Glomerular visceral epithelial cell (primary cell): Measurements from ENCODE around the gene RASA2.
"Not testable (repeated sequence)": the region's sequence is repeated elsewhere in the genome, so short reads cannot be mapped to it uniquely, and the experiment has no call there.

Experiments
- DNase-seq: peaks from one replicate; pipeline ENCODE4 v3.0.0-alpha.2; 2016; ENCODE audit errors: extremely low spot score

RASA2 gene

GRCh38 chr3:141457624-141458236, 29.1 kb upstream of the RASA2 start:
- no peak for DNase-seq

- no peak for DNase-seq
These were observed 27.8 kb upstream of the RASA2 start for GRCh38 chr3:141459008-141459407.

- DNase-seq: peak; percentile 82
These were observed 26.6 kb upstream of the RASA2 start for GRCh38 chr3:141460097-141460704.

DNA sequence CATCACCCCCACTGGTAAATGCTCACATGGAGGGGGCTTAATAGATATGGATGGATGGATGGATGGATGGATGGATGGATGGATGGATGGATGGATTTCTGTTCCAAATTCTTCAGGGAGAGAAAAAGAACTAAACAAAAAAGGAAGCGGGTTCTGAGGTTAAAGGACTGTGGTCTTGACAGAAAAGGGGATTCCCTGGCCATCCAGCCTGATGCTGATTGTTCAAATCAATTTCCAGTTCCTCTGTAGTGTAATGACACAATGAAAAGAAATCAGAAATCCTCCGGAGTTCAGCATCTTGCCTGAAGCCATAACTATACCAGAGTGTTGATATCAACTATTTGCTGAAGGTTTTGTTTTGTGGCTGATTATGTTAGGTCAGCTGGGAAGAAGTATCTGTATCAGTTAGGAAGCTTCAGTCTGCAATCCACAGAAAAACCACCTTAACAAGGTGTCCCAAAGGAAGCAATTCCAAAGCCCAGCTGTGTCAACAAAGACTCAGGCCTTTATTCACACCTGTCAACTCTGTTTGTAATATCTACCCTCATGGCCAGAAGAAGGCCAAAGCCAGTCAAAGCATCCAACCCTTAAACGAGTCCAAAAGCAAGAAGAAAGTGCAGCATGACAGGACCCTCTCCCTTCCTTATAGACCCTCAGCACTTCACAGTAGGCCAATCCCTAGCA, 24.5 kb upstream of the RASA2 start:
- no peak for DNase-seq

- DNase-seq: no peak
These were observed 21.6 kb upstream of the RASA2 start for GRCh38 chr3:141465221-141465620.

GRCh38 chr3:141466633-141467169, 20.1 kb upstream of the RASA2 start:
- no peak for DNase-seq

DNA sequence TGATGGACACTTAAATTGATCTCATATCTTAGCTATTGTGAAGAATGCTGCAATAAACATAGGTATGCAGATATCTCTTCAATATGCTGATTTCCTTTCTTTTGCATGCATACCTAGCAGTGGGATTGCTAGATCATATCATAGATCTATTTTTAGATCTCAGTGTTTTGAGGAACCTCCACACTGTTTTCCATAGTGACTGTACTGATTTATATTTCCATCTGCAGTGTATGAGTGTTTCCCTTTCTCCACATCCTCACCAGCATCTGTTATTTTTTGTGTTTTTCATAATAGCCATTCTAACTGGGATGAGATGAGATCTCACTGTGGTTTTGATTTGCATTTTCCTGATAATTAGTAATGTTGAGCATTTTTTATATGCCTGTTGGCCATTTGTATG, 17.1 kb upstream of the RASA2 start:
- DNase-seq: no peak

DNA sequence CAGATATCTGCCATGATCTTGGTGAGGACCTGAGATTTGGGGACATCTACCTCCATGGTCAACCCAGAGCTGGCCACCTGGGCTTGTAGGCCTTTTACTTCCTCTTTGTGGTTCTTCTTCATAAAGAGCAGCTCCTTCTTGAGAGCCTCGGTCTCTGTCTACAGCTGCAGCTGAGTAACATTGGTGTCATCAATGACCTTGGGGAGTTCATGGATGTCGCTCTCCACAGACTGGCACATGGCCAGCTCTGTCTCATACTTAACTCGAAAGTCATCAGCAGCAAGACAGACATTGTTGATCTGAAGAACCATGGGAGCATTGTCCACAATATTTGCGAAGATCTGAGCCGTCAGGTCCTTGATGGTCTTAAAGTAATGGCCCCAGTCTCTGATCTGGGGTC, 15.7 kb upstream of the RASA2 start:
- no peak for DNase-seq

GRCh38 chr3:141476033-141476432, 10.8 kb upstream of the RASA2 start:
- no peak for DNase-seq

DNA sequence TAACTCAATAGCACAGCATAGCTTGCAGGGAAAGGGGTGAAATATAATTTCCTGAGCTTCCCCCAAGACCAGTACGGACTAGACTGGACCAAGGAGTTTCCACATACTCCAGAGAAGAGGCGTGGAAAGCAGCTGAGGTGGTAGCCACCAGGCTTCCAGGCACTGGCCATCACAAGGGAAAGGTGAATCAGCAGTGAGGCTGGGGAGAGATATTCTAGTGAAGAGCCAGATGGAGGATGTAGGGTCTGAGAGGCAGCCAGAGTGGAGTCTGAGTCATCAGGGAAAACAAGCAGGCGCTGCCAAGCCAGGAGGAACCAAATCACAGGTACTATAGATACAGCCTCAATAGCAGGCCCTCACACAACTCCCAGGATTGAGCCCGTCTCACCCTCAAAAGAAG, 9.6 kb upstream of the RASA2 start:
- peak; percentile 79 for DNase-seq

DNA sequence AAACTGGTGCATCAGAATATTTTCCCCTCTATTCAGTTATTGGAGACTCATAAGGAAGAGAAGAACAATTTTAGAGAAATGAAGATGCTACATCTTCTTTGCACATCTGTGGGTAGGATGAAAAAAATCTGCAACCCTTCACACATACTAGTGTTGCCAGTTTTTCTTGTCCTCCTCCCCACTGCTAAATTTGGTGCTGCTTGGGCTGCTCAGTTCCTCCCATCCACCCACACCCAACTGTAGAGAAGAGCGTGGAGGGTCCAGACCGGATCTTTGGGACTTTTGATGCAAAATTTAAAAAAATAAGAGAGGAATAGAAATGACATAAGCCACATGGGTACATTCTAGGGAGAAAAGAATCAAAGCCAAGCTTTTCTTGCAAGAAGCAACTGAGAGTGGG, 8.7 kb upstream of the RASA2 start:
- no peak for DNase-seq

DNA sequence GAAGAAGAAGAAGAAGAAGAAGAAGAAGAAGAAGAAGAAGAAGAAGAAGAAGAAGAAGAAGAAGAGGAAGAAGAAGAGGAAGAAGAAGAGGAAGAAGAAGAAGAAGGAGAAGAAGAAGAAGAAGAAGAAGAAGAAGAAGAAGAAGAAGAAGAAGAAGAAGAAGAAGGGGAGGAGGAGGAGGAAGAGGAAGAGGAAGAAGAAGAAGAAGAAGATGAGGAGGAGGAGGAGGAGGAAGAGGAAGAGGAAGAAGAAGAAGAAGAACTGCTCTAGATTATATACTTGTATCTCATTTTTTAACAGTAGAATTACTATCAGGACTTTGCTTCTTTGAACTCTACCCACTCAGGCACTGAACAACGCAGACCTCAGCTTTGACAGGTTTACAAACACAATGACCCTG, 8.0 kb upstream of the RASA2 start:
- DNase-seq: not testable (repeated sequence)

DNA sequence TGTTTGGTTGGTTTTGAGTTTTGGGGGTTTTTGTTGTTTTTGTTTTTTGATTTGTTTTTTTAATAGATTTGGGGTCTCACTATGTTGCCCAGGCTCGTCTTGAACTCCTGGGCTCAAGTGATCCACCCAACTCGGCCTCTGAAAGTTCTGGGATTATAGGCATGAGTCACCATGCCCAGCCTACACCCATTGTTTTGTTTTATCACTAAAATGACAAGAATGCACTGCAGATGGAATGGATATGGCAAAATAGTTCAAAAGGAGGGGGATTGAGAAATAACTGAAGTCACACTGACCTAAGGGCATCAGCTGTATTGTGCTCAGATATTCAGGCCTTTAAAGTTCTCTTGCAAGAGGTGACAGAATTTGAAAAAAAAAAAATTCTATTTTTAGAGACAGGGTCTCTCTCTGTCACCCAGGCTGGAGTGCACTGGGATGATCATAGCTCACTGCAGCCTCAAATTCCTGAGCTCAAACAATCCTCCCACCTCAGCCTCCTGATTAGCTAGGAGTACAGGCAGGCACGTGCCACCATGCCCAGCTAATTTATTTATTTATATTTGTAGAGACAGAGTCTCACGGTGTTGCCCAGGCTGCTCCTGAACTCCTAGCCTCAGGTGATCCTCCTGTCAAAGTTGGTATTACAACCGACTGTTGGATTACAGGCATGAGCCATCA, 4.4 kb upstream of the RASA2 start:
- DNase-seq: peak; percentile 44

DNA sequence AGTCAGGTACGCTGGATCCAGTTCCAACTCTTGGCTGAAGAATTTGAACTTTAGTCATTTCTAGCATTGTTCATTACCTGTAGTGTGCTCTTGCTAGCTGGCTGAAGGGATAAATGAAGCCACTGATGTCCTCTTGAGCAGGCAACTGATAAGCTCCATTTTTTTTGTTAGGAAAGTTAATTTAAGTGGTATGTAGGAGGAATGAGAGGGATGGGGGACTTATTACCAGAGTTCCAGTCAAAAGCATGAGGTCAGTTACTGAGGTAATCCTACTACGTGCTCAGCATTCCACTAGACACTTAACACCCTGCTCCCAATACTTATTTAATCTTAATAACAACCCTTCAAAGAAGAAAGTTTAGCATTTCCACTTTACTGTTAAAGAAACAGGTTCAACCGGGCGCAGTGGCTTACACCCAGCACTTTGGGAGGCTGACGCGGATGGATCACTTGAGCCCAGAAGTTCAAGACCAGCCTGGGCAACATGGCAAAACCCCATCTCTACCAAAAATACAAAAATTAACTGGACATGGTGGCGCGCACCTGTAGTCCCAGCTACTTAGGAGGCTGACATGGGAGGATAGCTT, 2.0 kb upstream of the RASA2 start:
- no peak for DNase-seq

- peak; percentile 75 for DNase-seq
These were observed 959 bp upstream of the RASA2 start for GRCh38 chr3:141485641-141486495.

DNA sequence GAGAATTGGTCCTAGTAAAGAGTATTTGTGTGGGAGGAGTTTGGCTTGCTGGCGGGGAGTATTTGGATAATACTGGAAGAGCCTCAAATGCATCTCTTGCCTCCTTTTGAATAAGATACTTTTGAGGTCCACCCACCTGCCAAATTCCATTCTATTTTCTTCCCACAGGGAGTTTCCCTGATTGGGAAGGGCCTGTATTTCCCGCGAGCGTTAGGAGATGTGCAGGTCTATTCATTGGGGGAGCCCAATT, 406 bp upstream of the RASA2 start:
- no peak for DNase-seq

GRCh38 chr3:141487521-141488252, 860 bp downstream of the RASA2 start:
- DNase-seq: peak; percentile 79

DNA sequence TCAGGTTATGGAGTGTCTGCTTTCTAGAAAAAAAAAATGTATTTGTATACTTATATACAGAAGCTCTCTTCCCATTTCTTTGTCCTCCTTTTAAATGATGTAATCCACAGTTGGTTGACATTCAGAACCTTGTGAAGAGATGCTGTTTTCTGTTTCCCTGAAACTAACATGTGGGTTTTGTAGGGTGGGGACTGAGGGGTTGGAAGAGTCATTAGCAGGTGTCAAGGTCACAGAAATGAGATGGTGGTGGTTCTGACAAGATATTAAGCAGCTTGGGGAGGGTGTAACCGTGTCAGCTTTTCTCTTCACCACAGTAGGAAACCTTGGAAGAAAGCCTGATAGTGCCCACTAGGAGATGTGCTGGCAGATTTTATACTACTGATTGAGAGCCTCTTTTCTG, 2.4 kb downstream of the RASA2 start:
- no peak for DNase-seq

- no peak for DNase-seq
These were observed 4.3 kb downstream of the RASA2 start for GRCh38 chr3:141491081-141491480.

DNA sequence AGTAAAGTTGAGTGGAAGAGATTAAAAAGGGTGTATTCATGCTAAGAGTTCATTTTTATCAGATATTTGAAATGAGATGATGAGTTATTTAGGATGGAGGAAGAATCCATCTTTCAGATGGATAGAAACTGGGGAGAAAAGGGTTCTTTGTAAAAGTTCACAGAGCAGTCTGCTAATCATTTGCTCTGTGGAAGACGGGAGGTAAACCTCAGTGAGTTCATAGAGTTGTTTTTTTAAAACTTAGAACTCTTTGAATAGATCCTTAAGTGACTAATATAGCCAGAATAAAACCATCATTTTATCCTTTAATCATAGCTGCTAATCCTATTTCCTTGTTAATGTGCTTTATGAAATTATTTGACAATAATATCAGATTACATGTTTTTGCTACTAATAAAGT, 5.1 kb downstream of the RASA2 start:
- DNase-seq: no peak

DNA sequence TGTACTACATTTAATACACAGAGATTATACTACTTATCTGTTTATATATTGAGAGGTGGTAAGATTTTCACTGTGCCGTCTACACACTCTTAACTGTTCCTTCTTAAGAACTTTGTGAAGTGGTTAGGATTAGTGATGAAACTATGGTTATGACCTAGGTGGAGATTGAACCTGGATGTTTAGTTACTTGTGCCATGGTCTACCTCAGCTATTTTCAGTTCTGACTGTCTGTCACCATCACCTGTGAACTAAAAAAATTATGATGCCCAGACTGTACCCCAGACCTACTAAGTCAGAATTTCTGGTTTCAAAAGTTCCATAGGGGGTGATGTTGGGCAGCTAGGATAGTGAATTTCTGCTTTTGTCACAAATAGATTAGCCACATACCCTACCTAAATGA, 6.4 kb downstream of the RASA2 start:
- no peak for DNase-seq
